ENCODE measurements around the gene PTMA.

Gene PTMA

GRCh38 chr2:231676243-231676642 lies 32.1 kb upstream of the PTMA start:
- no peak for DNase-seq (ENCODE audit: low spot score)

GRCh38 chr2:231677632-231678104 lies 30.7 kb upstream of the PTMA start:
- DNase-seq (ENCODE audit: low spot score) = peak; percentile 89

DNA sequence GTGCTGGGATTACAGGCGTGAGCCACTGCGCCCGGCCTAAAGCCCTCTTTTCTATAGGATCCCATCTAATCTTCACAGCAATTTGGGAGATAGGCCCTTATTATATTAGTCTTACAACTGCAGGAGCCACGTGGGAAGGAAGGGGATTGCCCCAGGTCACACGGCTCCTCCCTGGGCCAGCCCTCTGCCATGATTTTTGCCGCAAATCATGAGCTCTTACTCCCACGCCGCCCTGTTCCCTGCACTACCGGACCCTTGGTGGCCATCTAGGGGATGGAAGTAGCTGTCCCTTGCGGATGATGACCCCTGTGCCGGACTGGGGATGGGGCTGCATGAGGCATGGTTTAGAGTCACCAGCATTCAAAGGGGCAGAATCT lies 28.4 kb upstream of the PTMA start:
- no peak for DNase-seq (ENCODE audit: low spot score)

DNA sequence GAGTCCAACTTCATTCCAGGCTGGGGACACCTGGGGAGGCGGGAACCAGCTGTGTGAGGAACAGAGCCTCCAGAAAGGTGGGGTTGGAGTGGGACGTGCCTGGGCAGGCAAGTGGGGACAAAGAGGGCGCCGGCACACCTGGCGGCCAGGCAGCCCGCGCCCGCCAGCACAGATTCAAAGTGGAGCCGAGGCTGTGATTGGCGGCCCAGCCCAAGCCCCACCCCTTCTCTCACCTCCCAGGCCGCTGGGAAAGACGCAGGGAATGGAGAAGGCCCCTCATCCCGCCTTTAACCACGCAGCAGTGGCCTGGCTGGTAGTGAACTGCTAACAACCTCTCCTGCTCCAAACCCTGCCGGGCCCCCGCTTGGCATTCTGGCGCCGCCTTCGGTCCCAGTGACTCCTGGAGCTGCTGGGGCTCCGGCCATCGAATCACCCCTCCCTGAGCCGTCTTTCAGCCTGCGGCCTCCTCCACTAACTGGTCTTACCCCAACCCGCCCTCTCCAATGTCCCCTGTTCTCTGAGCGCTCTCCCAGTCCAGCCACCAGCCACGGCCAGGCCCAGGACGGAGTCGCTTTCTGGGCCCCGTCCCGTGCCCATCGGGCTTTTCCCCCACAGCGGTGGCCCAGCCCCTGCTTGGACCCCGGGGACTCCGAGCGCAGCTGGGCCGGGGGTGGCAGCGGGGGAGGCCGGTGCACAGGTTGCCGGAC lies 27.9 kb upstream of the PTMA start:
- no peak for DNase-seq (ENCODE audit: low spot score)

DNA sequence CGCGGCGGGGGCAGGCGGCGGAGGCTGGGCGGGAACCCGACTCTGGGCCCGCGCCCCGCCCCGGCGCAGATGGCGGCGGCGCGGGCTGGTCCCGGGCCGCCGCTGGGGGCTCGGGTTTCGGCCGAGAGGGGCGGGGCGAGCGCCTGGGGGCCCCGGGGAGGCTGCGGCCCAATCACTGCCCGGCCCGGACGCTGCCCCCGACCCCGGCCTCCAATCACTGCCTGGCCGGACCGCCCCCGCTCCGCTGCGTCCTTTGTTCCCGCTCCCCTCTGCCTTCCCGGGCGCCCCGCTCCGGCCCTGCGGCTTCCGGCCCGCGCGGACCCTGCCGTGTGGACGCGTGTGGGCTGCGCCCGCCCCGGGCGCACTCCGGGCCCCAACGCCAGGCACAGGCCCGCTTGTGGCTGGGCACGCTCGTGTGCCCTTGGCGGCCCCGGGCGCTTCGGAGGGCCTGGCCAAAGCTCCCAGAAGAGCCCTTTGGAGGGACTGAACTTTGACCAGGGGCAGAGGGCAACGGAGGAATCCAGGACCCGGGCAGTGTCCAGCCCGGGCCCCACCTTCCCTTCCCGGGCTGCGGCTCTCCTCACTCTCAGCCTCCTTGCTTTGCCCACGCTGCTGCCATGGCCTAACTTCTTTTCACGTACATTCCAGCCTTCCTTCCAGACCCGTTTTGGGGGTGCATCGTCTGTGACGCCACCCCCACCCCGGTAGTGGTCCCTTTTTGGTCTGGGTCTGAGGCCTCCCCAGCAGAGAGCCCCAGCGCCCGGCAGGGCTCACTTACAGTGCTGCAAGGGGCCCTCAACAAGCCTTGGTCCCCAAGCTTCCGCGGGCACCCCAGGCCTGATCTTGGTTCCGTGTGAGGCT lies 27.1 kb upstream of the PTMA start:
- no peak for DNase-seq (ENCODE audit: low spot score)

DNA sequence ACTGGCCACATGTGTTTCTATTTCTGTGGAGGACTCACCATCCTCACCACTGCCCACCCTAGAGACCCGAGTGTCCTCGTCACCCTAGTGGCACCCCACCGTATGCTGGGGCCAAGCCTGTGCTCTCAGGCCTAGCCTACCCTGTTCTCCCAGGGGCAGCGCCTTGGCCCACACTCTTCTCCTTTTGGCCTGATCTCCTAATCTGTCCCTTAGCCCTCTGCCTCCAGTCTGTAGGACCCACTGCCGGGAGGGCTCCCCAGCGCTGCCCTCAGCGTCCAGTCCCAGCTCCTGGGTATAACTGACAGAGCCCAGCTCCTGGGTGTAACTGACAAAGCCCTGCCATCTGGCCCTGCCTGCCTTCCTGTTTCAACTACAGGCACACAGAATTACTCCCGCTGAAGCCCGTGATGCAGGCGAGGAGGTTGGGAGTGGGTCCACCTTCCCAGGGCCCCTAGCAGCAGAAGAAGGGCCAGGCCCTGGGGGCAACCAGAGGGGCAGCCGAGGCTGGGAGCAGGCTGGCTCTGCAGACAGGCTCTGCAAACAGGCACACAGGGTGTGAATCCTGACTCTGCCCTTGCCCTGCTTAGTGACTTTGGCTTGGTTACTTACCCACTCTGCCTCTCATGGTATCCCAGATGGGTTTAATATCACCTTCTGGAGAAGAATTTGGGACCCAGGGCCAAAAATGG lies 25.6 kb upstream of the PTMA start:
- DNase-seq (ENCODE audit: low spot score) = no peak

DNA sequence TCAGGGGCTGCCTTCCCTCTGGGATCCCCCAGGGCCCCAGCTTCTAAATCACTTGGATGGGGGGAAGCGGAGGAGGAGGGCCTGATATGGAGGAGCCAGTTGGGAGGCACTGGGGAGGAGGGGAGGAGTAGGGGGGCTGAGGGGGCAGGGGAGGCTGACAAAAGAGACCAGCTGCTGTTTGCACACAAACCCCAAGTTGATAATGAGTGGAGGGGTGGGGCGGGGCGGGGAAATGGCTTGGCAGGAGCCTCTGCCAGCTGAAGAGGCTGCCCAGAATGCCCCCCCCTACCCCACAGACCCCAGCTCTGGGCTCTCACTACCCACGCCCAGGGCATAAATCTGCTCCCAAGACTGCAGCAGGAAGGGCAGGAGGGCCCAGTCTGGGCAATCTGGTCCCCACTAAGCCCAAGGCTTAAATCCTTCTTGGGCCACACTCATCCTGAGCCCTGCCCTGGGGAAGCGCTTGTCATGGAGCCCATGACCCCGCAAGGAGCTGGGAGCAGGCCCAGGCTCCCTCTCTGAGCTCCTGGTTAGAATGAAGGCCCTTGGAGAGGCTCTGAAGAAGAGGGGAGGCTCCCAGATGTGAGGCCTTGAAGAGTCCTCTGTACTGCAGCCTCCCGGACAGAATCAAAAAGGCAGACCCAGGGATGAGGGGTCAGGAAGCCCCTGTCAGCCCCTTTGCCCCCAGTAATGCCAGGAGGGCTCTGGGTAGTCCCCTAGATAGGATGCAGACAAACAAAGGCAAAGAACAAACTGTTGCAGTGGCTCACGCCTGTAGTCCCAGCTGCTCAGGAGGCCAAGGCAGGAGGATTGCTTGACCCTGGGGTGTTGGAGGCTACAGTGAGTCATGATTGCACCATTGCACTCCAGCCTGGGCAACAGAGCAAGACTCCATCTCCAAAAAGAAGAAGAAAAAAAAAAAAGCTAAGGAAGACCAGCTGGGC lies 24.8 kb upstream of the PTMA start:
- no peak for DNase-seq (ENCODE audit: low spot score)

DNA sequence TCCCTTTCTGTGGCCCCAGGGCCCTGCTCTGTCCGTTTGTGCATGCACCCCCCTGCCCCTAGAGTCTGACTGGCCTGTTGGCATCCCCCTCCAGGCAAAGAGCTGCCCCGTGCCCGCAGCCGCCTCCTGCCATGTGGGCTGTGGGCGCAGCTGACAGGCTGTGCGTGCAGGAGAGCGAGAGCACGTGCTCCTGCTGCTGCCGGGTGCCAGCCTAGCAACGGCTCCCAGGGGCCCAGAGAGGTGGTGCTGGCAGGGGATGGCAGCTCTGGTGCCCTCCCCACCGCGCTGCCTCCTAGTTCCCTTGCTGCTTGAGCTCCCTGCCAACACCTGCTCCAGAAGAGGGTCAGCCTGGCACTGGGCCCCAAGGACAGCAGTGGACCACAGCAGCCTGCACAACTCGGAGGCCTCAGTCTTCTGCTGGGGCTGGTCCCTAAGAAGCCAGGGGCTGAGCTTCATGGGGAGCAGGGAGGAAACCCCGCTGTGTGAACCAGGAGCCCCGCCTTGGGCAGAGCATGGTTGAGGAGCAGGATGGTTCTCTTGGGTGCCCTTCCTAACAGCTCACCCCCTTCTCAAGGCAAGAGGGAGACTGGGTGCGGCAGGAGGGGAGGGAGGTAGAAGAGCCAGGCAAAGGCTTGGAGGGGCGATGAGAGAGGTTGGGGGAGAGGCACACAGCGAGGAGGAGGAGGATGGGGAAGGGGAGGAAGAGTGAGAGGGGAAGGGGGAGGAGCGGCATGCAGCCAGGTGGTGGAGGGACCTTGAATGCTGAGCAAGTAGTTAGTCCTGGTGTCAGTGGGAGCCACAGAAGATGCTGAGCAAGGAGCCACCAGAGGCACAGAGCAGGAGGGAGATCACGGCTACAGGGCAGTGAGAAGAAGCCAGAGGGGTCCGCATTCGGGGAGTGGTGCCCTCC lies 23.8 kb upstream of the PTMA start:
- no peak for DNase-seq (ENCODE audit: low spot score)

DNA sequence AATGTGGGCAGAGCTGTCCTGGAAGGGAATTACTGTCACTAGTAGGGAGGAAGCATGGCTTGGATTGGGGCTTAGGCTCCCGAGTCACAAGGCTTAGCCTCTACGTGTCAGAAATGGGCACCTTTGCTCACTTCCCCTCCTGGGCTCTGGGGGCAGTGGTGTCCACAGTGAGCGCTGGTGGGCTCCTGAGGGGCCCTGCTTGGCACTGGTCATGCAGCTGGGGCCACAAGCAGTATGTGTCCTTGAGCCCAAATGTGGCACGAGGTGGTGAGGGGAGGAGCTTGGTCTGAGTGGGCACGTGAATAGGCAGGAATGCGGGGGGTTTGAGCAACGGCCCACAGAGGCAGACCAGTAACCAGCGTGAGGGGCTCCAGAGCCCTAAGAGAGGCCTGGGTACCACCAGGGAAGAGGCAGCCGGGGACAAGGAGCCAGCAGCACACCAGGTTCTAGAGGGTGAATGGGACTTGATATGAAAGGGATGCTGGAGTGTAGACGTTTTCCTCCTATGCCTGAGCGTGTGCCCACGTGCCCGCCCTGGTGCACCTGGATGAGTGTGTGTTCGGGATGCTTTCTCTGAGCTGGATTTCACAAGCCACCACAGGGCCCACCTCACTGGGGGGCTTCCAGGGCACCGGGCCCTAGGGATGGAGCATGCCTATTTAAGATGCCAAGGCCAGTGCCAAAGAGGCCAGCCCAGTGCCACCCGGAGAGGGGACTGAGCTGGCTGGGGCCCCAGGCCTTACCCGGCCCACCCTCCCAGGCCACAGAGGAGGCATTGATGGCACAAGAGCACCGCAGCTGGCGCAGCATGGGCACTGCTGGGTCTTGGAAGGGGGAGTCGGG lies 22.8 kb upstream of the PTMA start:
- DNase-seq (ENCODE audit: low spot score) = no peak

- DNase-seq (ENCODE audit: low spot score) = no peak
Measured at GRCh38 chr2:231686192-231687100, 21.9 kb upstream of the PTMA start.

DNA sequence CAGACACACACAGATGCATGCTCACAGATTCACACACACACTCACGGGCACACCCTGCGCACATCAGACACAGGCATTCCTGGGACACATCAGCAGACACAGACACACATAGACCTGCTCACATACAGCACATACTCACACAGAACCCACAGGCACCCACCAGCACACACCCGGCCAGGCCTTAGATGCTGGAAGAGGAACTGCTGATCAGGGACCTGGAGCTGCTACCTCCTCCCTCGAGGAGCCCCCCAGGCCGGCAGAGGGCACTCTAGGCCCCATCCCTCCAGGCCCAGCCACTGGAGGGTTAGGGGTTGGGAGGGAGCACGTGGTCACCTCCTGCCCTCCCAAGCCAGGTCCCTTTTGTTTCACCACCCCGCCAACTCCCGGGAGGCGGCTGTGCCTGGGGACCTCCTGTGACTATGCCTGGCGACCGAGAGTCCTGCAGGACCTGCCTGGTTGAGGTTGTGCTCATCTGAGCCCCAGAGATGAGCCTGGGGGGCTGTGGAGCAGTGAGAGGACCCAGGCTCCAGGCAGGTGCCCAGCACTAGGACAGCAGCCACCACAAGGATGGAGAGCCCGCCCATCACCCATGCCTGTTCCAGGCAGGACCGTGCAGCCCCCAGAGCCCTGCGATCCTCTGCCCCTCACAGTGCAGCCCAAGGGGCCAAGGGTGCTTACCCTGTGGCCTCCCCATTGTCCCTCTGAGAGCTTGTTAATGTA lies 21.0 kb upstream of the PTMA start:
- peak; percentile 65 for DNase-seq (ENCODE audit: low spot score)

- no peak for DNase-seq (ENCODE audit: low spot score)
Measured at GRCh38 chr2:231687961-231688360, 20.4 kb upstream of the PTMA start.

- DNase-seq (ENCODE audit: low spot score) = no peak
Measured at GRCh38 chr2:231688719-231689118, 19.6 kb upstream of the PTMA start.

- DNase-seq (ENCODE audit: low spot score) = no peak
Measured at GRCh38 chr2:231689124-231689893, 19.0 kb upstream of the PTMA start.

GRCh38 chr2:231691251-231691772 lies 17.0 kb upstream of the PTMA start:
- no peak for DNase-seq (ENCODE audit: low spot score)

DNA sequence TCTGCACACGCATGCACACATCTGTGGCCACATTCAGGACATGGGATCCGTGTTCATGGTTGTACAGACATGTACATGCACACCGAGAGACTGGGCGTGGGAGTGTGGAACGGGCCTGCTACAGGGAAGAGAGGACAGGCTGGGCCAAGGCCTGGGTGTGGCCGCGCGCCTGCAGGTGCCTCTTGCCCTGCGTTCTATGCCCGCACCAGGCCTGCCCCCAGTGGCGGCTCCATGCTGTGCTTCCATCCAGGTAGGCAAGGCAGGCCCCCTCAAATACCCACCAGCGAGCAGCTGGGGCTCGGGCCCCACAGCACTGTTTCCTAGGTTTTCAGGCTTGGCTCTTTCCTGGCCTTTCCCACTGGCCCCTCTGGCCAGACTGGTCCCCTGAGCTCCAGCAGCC lies 15.5 kb upstream of the PTMA start:
- no peak for DNase-seq (ENCODE audit: low spot score)

- DNase-seq (ENCODE audit: low spot score) = no peak
Measured at GRCh38 chr2:231693956-231694355, 14.4 kb upstream of the PTMA start.

Data from CD4-positive, alpha-beta T cell treated with Interleukin-2 at 100 ng/mL for 4 hours (primary cell).